ENCODE data around the gene ITLN2. TPM values are rescaled to one million over a fixed set of nuclear protein-coding genes. Genes with fewer than 3 reads are reported as not detected.
"Not testable (repeated sequence)": the region's sequence is repeated elsewhere in the genome, so short reads cannot be mapped to it uniquely, and the experiment has no call there.

The ITLN2 gene
- total and polyA plus RNA-seq, 8 donors, result 0.37 to 4.2 TPM; not detected in 6

DNA sequence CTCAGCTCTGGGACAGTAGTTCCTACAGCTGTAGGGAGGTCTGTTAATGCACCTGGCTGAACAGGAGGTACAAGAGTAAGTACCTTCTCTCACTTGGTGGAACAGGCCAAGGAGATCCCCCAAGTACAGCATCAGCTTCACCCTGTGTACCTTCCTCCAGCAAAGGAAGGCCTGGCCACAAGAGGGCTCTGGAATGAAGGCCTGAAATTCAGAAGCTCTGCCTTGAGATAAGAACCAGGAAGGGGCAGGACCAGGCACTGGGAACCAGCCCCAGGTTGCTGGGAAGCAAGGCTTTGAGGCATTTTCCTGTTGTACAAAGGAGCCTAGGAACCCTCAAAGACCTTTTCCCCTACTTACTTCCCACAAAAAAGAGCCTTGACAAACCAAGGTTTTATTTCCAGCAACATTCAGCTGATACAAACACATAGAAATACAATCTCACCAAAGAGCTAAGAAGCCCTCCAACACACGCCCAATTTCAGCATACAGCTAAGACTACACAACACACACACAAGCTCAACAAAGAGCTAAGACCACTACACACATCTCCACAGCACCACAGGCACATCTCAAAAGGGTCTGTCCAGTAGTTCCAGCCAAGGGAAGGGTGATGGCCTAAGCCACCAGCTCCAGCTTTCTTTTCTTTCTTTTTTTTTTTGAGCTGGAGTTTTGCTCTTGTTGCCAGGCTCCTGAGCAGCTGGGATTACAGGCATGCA is 42.9 kb upstream of the ITLN2 start:
- Histone ChIP-seq H3K27ac (peak overlapping the region; percentile 33 to 84 (median 71)), H3K4me3 (no peak overlapping the region), H3K9me3 (no peaks in the 10 kb centered on the region), H3K27me3 (no peaks in the 10 kb centered on the region), H3K36me3 (peaks cover 24 to 45% (median 34%) of the 10 kb centered on the region in 4 donors), H3K4me1 (peaks cover 0 to 22% (median 4%) of the 10 kb centered on the region in 4 donors)
- TF ChIP-seq EP300 (IDR thresholded peaks at IDR 0.05) (no peak), POLR2A (IDR thresholded peaks at IDR 0.05) (no peak), POLR2AphosphoS5 (IDR thresholded peaks at IDR 0.05) (peak in 2 of 3 donors; percentile 22 to 89)
- TF ChIP-seq, protein P1, sequence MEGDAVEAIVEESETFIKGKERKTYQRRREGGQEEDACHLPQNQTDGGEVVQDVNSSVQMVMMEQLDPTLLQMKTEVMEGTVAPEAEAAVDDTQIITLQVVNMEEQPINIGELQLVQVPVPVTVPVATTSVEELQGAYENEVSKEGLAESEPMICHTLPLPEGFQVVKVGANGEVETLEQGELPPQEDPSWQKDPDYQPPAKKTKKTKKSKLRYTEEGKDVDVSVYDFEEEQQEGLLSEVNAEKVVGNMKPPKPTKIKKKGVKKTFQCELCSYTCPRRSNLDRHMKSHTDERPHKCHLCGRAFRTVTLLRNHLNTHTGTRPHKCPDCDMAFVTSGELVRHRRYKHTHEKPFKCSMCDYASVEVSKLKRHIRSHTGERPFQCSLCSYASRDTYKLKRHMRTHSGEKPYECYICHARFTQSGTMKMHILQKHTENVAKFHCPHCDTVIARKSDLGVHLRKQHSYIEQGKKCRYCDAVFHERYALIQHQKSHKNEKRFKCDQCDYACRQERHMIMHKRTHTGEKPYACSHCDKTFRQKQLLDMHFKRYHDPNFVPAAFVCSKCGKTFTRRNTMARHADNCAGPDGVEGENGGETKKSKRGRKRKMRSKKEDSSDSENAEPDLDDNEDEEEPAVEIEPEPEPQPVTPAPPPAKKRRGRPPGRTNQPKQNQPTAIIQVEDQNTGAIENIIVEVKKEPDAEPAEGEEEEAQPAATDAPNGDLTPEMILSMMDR (IDR thresholded peaks at IDR 0.05), result peak in 5 of 7 experiments; percentile 53 to 80 (median 71)
- DNase-seq, result peak; percentile 83 to 90
- intact Hi-C loops (cut with DNase I; ENCODE audit: low total_unique reads), result loop anchor here (10.0 kb wide), 1 partner anchor 97 kb away; the partner anchor contains the start of gene KLHDC9
- 48 to 75% (median 64%) methylated on average over 1 of the region's 1 CpG for WGBS, 5 donors

DNA sequence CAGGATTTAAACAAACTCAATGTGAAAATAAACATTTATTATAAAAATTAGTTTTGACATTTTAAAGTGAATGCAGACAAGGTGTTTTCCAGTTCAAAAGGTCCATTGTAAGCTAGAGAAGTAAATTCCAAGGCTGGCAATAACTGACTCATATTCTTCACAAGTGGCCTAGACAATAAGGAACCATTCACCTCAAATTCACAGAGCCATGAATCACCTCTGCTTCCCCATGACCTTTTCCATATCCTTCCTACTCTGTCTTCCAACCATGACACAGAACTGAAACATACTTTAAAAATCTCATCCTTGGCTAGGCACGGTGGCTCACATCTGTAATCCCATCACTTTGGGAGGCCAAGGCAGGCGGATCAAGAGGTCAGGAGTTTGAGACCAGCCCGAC is 41.6 kb upstream of the ITLN2 start:
- H3K36me3 ChIP-seq, result peaks cover 24 to 42% (median 33%) of the 10 kb centered on the region in 4 donors
- 82 to 90% (median 90%) methylated on average over 3 of the region's 3 CpGs for WGBS, 5 donors
- peak overlapping the region in 2 of 5 donors; percentile 21 to 75 for H3K27ac ChIP-seq
- H3K4me3 ChIP-seq, result no peak overlapping the region
- H3K9me3 ChIP-seq, result no peaks in the 10 kb centered on the region
- no peaks in the 10 kb centered on the region for H3K27me3 ChIP-seq
- intact Hi-C loops (cut with DNase I; ENCODE audit: low total_unique reads), result loop anchor here (10.0 kb wide), 1 partner anchor 99 kb away; the partner anchor contains the start of gene KLHDC9
- TF ChIP-seq POLR2AphosphoS5 (IDR thresholded peaks at IDR 0.05) (no peak), EP300 (IDR thresholded peaks at IDR 0.05) (no peak), POLR2A (IDR thresholded peaks at IDR 0.05) (no peak)
- TF ChIP-seq, protein P1 (IDR thresholded peaks at IDR 0.05), result no peak
- peaks cover 0 to 22% (median 4%) of the 10 kb centered on the region in 4 donors for H3K4me1 ChIP-seq
- DNase-seq, result no peak

DNA sequence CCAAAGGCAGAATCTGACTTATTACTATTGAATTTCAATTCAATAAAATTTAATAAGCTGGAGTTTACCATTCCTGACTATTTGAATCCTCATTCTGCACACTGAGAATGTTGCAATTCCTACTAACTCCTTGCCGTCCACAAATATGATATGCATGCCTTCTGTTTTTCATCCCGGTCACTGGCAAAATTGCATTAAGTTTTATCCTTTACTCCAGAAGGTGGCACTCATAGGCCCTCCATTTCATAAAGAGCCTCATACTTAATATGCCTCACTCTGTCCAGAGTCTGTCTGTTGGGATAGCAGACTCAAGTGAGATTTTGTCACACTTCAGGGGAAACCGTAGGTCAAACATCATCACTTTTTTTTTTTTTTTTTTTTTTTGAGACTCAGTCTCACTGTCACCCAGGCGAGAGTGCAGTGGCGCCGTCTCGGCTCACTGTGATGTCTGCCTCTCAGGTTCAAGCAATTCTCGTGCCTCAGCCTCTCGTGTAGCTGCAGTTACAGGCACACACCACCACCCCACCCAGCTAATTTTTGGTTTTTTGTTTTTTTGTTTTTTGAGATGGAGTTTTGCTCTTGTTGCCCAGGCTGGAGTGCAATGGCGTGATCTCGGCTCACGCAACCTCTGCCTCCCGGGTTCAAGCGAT is 39.1 kb upstream of the ITLN2 start:
- peak in 1 of 3 donors; percentile 3 for TF ChIP-seq POLR2AphosphoS5 (IDR thresholded peaks at IDR 0.05)
- no peak for TF ChIP-seq EP300 (IDR thresholded peaks at IDR 0.05)
- TF ChIP-seq, protein P1 (IDR thresholded peaks at IDR 0.05), result peak in 1 of 7 experiments; percentile 21
- Histone ChIP-seq H3K4me3 (no peak overlapping the region), H3K4me1 (peaks cover 0 to 33% (median 9%) of the 10 kb centered on the region in 4 donors), H3K27ac (no peak overlapping the region), H3K36me3 (peaks cover 6 to 17% (median 8%) of the 10 kb centered on the region in 4 donors), H3K9me3 (no peaks in the 10 kb centered on the region), H3K27me3 (no peaks in the 10 kb centered on the region)
- intact Hi-C loops (cut with DNase I; ENCODE audit: low total_unique reads), result loop anchor here (10.0 kb wide), 1 partner anchor 101 kb away; the partner anchor contains the start of gene KLHDC9
- peak in 1 of 2 donors; percentile 61 for DNase-seq
- WGBS, 5 donors, result 74 to 81% (median 76%) methylated on average over 14 of the region's 14 CpGs

DNA sequence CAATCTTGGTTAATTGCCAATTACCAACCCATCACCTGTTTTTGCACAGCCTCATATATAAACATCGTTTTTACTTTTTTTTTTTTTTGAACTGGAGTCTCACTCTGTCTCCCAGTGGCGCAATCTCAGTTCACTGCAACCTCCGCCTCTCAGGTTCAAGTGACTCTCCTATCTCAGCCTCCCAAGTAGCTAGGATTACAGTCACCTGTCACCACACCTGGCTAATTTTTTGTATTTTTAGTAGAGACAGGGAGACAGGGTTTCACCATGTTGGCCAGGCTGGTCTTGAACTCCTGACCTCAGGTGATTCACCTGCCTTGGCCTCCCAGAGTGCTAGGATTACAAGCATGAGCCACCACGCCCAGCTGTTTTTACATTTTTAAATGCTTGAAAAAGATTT is 37.4 kb upstream of the ITLN2 start:
- intact Hi-C loops (cut with DNase I; ENCODE audit: low total_unique reads), result loop anchor here (10.0 kb wide), 1 partner anchor 103 kb away; the partner anchor contains the start of gene KLHDC9
- DNase-seq, result not testable (repeated sequence)
- 81 to 90% (median 83%) methylated on average over 4 of the region's 4 CpGs for WGBS, 5 donors

More for the DNA sequence above, 37.4 kb upstream of the ITLN2 start:
- not testable (repeated sequence) for H3K27ac ChIP-seq, H3K27me3 ChIP-seq, H3K4me3 ChIP-seq, H3K9me3 ChIP-seq, H3K36me3 ChIP-seq
- H3K4me1 ChIP-seq, result peaks cover 0 to 20% (median 5%) of the 10 kb centered on the region in 4 donors
